DND-41 (cell line): ENCODE measurements around the gene PTGFRN.

Experiments used
- CTCF ChIP-seq: IDR thresholded peaks from 2 replicates; pipeline ENCODE4 v1.5.1; 2012; ENCODE audit warnings: borderline replicate concordance, low read length, moderate library complexity, mild to moderate bottlenecking; ENCODE audit not compliant: poor library complexity, severe bottlenecking; ENCODE audit errors: extremely low read depth
- EZH2 ChIP-seq: IDR thresholded peaks from 3 replicates; pipeline ENCODE4 v1.6.1; 2012; ENCODE audit warnings: borderline replicate concordance, low read depth, mild to moderate bottlenecking, moderate library complexity, low read length, inconsistent platforms; ENCODE audit not compliant: severe bottlenecking

- no peak for TF ChIP-seq EZH2
- TF ChIP-seq CTCF, result no peak
Observed at GRCh38 chr1:116991918-116992317, 82.2 kb downstream of the PTGFRN start.
